Measurements from ENCODE around the gene ZBTB45.

DNA sequence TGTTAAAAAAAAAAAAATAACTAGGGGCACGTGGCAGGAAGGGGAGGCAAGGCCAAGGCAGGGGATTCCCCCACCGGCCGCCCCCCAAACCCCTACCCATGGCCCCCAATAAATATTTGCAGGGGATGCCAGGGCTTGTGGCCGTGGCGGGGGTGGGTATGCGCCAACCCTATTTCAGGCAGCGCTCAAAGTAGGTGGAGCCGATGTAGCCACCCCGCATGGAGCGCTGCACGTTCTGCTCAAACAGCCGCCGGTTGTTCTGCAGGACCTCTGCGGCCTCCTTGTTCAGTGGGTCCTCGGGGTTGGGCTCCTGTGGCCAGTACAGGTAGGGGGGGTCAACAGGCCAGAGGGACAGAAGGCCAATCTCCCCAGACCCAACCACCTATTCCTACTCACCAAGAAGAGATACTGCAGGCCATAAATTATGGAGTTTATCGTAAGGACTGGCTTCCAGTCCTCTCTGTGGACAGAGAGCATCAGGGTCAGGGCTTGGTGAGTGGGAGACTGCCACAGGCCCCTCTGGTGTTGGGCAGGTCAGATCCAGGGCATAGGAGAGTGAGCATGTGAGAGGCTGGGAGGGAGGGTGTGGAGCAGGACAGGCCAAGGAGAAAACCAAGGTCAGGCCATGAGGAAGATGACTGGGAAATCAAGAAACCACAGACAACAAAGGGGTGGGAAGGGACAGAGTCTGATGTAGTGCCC lies 36.5 kb upstream of the ZBTB45 start:
- TF ChIP-seq POLR2A (IDR thresholded peaks at IDR 0.05): no peak
- no peak for TF ChIP-seq CTCF (IDR thresholded peaks at IDR 0.05 in 8 of 11, conservative IDR thresholded peaks at IDR 0.05 in 3 of 11)
- TF ChIP-seq POLR2AphosphoS5 (IDR thresholded peaks at IDR 0.05): no peak

Data from spleen (tissue), 7 donors.